Nephron (organoid): ENCODE results near the gene WLS.

ENCODE experiments used
- H3K27ac Mint-ChIP-seq, 3 experiments: 2 replicates each; pipeline ENCODE4 v1.8.0; 2020; ENCODE audit warnings: mixed read lengths in 3 of 3, mild to moderate bottlenecking in 2 of 3, moderate library complexity in 1 of 3
- H3K27me3 Mint-ChIP-seq: 2 replicates; pipeline ENCODE4 v1.8.0; 2021; ENCODE audit warnings: low read depth, mild to moderate bottlenecking, moderate library complexity, mixed read lengths
- H3K36me3 Mint-ChIP-seq: 2 replicates; pipeline ENCODE4 v1.8.0; 2020; ENCODE audit warnings: low read depth, mixed read lengths
- H3K4me1 Mint-ChIP-seq: 2 replicates; pipeline ENCODE4 v1.8.0; 2020; ENCODE audit warnings: mixed read lengths
- H3K4me3 Mint-ChIP-seq, 3 experiments: 2 replicates each; pipeline ENCODE4 v1.8.0; 2020; ENCODE audit warnings: mild to moderate bottlenecking in 3 of 3, mixed read lengths in 3 of 3, moderate library complexity in 2 of 3
- H3K9me3 Mint-ChIP-seq: 2 replicates; pipeline ENCODE4 v1.8.0; 2020; ENCODE audit warnings: mixed read lengths
- CTCF ChIP-seq, 3 experiments: fragments of 200-600 bp; sonication (generic); IDR thresholded peaks; one replicate each; pipeline ENCODE4 v1.5.0; 2021; ENCODE audit warnings: antibody characterized with exemption in 3 of 3; ENCODE audit not compliant: unreplicated experiment in 3 of 3

WLS gene

DNA sequence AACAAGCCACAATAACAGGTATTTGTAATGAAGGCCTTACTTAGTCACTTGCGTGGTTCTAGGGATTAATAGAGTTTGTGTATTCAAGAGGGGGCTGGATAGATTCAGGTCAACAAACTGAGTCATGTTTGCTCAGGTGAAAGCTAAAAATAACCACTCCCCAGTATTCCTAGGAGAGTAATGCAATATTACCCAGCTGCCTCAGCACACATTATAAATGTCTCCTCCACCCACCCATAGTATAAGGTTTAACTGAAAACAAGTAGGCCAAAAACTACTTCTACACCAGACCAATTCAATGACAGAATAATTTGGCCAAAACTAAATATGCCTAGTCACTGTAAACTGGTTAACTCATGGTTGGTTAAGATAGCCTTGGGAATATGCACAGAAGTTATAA lies 34.4 kb downstream of the WLS start:
- Mint-ChIP-seq H3K4me1 (peaks cover 58% of the 10 kb centered on the region), H3K4me3 (no peak overlapping the region)

DNA sequence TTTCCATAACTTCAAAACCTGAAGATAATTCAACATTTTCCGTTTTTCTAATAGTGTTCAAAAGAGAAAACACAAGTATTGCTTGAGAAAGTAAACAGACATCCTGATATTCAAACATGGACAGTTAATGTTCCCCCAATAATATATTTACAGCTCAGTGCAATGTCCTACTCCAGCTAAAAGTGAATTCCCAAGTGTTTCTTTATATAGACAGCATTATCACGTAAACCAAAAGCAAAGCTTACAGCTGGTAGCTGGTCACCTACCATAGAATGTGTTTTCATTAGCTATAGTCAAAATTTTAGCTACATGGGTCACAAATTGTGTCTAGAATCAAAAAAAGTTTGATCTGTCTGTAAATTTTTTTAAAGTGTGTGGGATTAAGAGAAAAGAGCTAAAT lies 34.9 kb downstream of the WLS start:
- H3K9me3 Mint-ChIP-seq, result no peaks in the 10 kb centered on the region
- peaks cover 19% of the 10 kb centered on the region for H3K36me3 Mint-ChIP-seq
- no peaks in the 10 kb centered on the region for H3K27me3 Mint-ChIP-seq
- no peak overlapping the region for H3K4me3 Mint-ChIP-seq
- H3K27ac Mint-ChIP-seq, result peak overlapping the region; percentile 59 to 70 (median 70)
- H3K4me1 Mint-ChIP-seq, result peaks cover 55% of the 10 kb centered on the region
- no peak for TF ChIP-seq CTCF (IDR thresholded peaks at IDR 0.05; ENCODE audit: unreplicated experiment in 3 of 3)

More for the DNA sequence above, 34.4 kb downstream of the WLS start:
- Mint-ChIP-seq H3K36me3 (peaks cover 16% of the 10 kb centered on the region), H3K9me3 (no peaks in the 10 kb centered on the region), H3K27me3 (no peaks in the 10 kb centered on the region), H3K27ac (peak overlapping the region; percentile 59 to 70 (median 70))
- no peak for TF ChIP-seq CTCF (IDR thresholded peaks at IDR 0.05; ENCODE audit: unreplicated experiment in 3 of 3)

- Mint-ChIP-seq H3K4me3 (no peak overlapping the region), H3K36me3 (peaks cover 26% of the 10 kb centered on the region), H3K9me3 (no peaks in the 10 kb centered on the region), H3K4me1 (peaks cover 47% of the 10 kb centered on the region), H3K27ac (peak overlapping the region; percentile 70 to 74 (median 74)), H3K27me3 (no peaks in the 10 kb centered on the region)
- no peak for TF ChIP-seq CTCF (IDR thresholded peaks at IDR 0.05; ENCODE audit: unreplicated experiment in 3 of 3)
These were observed 35.6 kb downstream of the WLS start for GRCh38 chr1:68196676-68197075.

DNA sequence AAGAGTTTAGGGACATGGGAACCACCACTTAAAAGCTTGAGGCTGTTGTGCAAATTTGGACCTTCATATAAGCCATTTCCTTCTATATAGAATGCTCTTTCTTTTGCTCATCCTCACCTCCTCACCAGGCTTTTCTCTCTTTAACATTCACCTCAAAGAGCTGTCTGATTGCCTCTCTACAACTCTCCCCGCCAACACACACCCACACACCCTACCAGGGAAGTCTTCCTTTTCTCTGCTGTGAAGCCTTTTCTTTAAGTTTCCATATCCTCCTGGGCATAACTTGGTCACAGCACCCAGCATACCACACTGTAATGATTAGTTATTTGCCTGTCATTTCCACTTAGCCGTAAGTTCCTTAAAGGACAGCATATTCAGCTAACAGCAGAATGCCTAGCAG lies 40.6 kb downstream of the WLS start:
- H3K36me3 Mint-ChIP-seq, result peaks cover 62% of the 10 kb centered on the region

DNA sequence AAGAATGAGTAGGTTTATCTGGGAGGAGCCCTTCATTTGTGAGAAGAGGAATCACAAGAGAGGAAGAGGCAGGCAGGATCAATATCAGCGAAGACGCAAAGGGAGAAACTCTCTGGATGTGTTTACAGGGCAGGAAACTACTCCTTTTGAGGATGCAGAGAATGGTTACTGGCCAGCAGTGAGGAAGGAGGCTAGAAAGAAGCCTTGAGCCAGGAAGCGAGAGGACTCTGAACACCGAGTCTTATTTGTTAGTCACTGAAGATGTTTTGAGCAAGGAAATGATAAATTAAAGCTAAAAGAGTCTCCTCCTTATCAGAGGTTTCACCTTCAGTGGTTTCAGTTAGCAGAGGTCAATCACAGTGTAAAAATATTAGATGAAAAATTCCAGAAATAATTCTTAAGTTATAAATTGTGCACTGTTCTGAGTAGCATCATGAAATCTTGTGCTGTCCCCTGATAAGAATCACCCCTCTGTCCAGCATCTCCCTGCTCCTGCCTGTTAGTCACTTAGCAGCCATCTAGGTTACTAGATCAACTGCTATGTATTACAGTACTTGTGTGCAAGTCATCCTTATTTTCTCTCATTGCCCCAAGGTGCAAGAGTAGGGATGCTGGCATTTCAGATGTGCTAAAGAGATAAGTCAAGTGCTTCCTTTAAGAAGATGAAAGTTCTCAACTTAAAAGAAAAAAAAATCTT lies 43.5 kb downstream of the WLS start:
- H3K4me3 Mint-ChIP-seq, result no peak overlapping the region
- no peak for TF ChIP-seq CTCF (IDR thresholded peaks at IDR 0.05; ENCODE audit: unreplicated experiment in 3 of 3)
- peaks cover 74% of the 10 kb centered on the region for H3K36me3 Mint-ChIP-seq
- no peaks in the 10 kb centered on the region for H3K27me3 Mint-ChIP-seq
- no peak overlapping the region for H3K27ac Mint-ChIP-seq
- H3K4me1 Mint-ChIP-seq, result peaks cover 14% of the 10 kb centered on the region
- no peaks in the 10 kb centered on the region for H3K9me3 Mint-ChIP-seq

More for the DNA sequence above, 40.6 kb downstream of the WLS start:
- Mint-ChIP-seq H3K9me3 (no peaks in the 10 kb centered on the region), H3K4me1 (peaks cover 10% of the 10 kb centered on the region), H3K27me3 (no peaks in the 10 kb centered on the region), H3K4me3 (no peak overlapping the region), H3K27ac (no peak overlapping the region)
- TF ChIP-seq CTCF (IDR thresholded peaks at IDR 0.05; ENCODE audit: unreplicated experiment in 3 of 3), result no peak

- TF ChIP-seq CTCF (IDR thresholded peaks at IDR 0.05; ENCODE audit: unreplicated experiment in 3 of 3), result no peak
- Mint-ChIP-seq H3K27me3 (no peaks in the 10 kb centered on the region), H3K27ac (no peak overlapping the region), H3K4me1 (peaks cover 17% of the 10 kb centered on the region), H3K9me3 (no peaks in the 10 kb centered on the region), H3K4me3 (no peak overlapping the region), H3K36me3 (peaks cover 67% of the 10 kb centered on the region)
These were observed 44.2 kb downstream of the WLS start for GRCh38 chr1:68188060-68188538.
